Measurements from ENCODE around the gene INHBE. TPM values are rescaled to one million over a fixed set of nuclear protein-coding genes. Genes with fewer than 3 reads are reported as not detected.

Gene INHBE
- total RNA-seq, 2 experiments from 2014 or later, result not detected

DNA sequence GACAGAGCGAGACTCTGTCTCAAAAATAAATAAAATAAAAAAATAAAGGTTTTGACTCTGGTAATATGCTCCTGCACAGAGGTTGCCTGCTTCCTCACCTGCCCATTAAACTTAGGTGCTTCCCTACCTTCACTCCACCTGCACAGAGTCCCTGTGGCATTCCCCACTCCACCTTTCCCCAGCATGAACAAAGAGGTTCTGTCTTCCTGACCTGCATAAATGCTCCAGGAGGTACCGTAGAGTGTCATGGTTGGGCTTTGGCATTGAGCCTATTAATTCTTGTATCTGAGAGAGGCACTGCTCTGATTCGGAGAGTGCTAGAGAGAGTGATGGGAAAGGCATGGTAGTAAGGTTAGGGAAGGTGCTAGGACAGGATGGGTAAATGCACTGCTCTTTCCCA lies 18.3 kb downstream of the INHBE start:
- ChIA-PET POLR2A (no interaction called here), CTCF (interaction anchor here (2.4 to 4.2 kb wide), 2 partner anchors 11 to 15 kb away, joined by 5 to 35 read pairs; no protein-coding TSS in a partner anchor)
- peak overlapping the region; percentile 88 for H3K27ac Mint-ChIP-seq
- DNase-seq (no peak), ATAC-seq (ENCODE audit: poor library complexity) (no peak)
- H3K4me1 Mint-ChIP-seq (ENCODE audit: low read depth), result peaks cover 67% of the 10 kb centered on the region
- TF ChIP-seq, protein P1, sequence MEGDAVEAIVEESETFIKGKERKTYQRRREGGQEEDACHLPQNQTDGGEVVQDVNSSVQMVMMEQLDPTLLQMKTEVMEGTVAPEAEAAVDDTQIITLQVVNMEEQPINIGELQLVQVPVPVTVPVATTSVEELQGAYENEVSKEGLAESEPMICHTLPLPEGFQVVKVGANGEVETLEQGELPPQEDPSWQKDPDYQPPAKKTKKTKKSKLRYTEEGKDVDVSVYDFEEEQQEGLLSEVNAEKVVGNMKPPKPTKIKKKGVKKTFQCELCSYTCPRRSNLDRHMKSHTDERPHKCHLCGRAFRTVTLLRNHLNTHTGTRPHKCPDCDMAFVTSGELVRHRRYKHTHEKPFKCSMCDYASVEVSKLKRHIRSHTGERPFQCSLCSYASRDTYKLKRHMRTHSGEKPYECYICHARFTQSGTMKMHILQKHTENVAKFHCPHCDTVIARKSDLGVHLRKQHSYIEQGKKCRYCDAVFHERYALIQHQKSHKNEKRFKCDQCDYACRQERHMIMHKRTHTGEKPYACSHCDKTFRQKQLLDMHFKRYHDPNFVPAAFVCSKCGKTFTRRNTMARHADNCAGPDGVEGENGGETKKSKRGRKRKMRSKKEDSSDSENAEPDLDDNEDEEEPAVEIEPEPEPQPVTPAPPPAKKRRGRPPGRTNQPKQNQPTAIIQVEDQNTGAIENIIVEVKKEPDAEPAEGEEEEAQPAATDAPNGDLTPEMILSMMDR (IDR thresholded peaks at IDR 0.05), result no peak
- no peaks in the 10 kb centered on the region for H3K27me3 ChIP-seq (ENCODE audit: control insufficient read depth in 1 of 2, insufficient read depth in 2 of 2, low read length in 2 of 2)
- H3K27me3 Mint-ChIP-seq, result no peaks in the 10 kb centered on the region
- no peaks in the 10 kb centered on the region for H3K9me3 Mint-ChIP-seq
- H3K4me3 ChIP-seq (ENCODE audit: low read length), result no peak overlapping the region
- H3K9me3 ChIP-seq (ENCODE audit: control insufficient read depth in 1 of 2, insufficient read depth in 1 of 2, low read length in 2 of 2), result no peaks in the 10 kb centered on the region
- no peak overlapping the region for H3K27ac ChIP-seq (ENCODE audit: low read depth in 1 of 2, low read length in 2 of 2)
- H3K4me3 Mint-ChIP-seq, result peak overlapping the region; percentile 89
- H3K36me3 Mint-ChIP-seq (ENCODE audit: low read depth), result peaks cover 90% of the 10 kb centered on the region
- intact Hi-C loops (cut with DNase I, micrococcal nuclease), result no loop called here
- peaks cover 66% of the 10 kb centered on the region for H3K4me1 ChIP-seq (ENCODE audit: insufficient read depth, low read length)
- peaks cover 69% of the 10 kb centered on the region for H3K36me3 ChIP-seq (ENCODE audit: insufficient read depth, low read length)

DNA sequence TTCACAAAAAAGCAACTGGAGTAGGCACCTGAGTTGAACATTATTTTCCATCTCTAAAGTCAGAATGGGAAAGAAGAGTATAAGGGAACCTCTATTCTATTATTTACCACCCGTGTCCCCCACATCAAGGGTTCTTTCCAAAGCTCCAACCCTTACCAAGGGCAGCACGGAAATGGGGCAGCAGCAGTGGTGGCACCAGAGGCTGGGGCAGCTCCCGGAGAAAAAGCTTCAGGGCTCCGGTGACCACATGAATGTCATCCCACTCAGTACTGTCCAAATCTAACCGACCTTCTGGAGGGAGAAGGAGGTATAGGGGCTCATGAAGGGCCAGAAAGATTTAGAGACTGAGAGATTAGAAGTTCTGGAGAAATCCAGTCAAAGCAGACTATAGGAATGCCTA lies 18.8 kb downstream of the INHBE start:
- ChIA-PET POLR2A (no interaction called here), CTCF (interaction anchor here (2.4 to 4.2 kb wide), 2 partner anchors 12 to 15 kb away, joined by 5 to 35 read pairs; no protein-coding TSS in a partner anchor)
- intact Hi-C loops (cut with DNase I, micrococcal nuclease), result no loop called here
- Histone ChIP-seq H3K27me3 (ENCODE audit: control insufficient read depth in 1 of 2, insufficient read depth in 2 of 2, low read length in 2 of 2) (no peaks in the 10 kb centered on the region), H3K36me3 (ENCODE audit: insufficient read depth, low read length) (peaks cover 67% of the 10 kb centered on the region), H3K4me3 (ENCODE audit: low read length) (no peak overlapping the region), H3K9me3 (ENCODE audit: control insufficient read depth in 1 of 2, insufficient read depth in 1 of 2, low read length in 2 of 2) (no peaks in the 10 kb centered on the region), H3K4me1 (ENCODE audit: insufficient read depth, low read length) (peaks cover 71% of the 10 kb centered on the region), H3K27ac (ENCODE audit: low read depth in 1 of 2, low read length in 2 of 2) (no peak overlapping the region)
- H3K27ac Mint-ChIP-seq, result peak overlapping the region; percentile 88
- H3K27me3 Mint-ChIP-seq, result no peaks in the 10 kb centered on the region
- DNase-seq (no peak), ATAC-seq (ENCODE audit: poor library complexity) (no peak)
- peaks cover 71% of the 10 kb centered on the region for H3K4me1 Mint-ChIP-seq (ENCODE audit: low read depth)
- TF ChIP-seq, protein P1 (IDR thresholded peaks at IDR 0.05), result no peak
- peak overlapping the region; percentile 89 for H3K4me3 Mint-ChIP-seq
- H3K9me3 Mint-ChIP-seq, result no peaks in the 10 kb centered on the region
- peaks cover 90% of the 10 kb centered on the region for H3K36me3 Mint-ChIP-seq (ENCODE audit: low read depth)

- H3K9me3 Mint-ChIP-seq, result no peaks in the 10 kb centered on the region
Observed at GRCh38 chr12:57474430-57474829, 19.3 kb downstream of the INHBE start.

More at GRCh38 chr12:57474430-57474829, 19.3 kb downstream of the INHBE start:
- intact Hi-C loops (cut with DNase I, micrococcal nuclease), result no loop called here
- Mint-ChIP-seq H3K27me3 (no peaks in the 10 kb centered on the region), H3K27ac (peak overlapping the region; percentile 88), H3K4me1 (ENCODE audit: low read depth) (peaks cover 76% of the 10 kb centered on the region), H3K36me3 (ENCODE audit: low read depth) (peaks cover 84% of the 10 kb centered on the region), H3K4me3 (peak overlapping the region; percentile 89)
- ATAC-seq (ENCODE audit: poor library complexity) (no peak), DNase-seq (no peak)
- H3K4me1 ChIP-seq (ENCODE audit: insufficient read depth, low read length), result peaks cover 77% of the 10 kb centered on the region
- ChIA-PET POLR2A (interaction anchor here (1.0 kb wide), 1 partner anchor 16 kb away, joined by 4 read pairs; no protein-coding TSS in a partner anchor), CTCF (interaction anchor here (2.4 to 4.2 kb wide), 2 partner anchors 12 to 16 kb away, joined by 5 to 35 read pairs; no protein-coding TSS in a partner anchor)
- H3K27me3 ChIP-seq (ENCODE audit: control insufficient read depth in 1 of 2, insufficient read depth in 2 of 2, low read length in 2 of 2), result no peaks in the 10 kb centered on the region
- no peaks in the 10 kb centered on the region for H3K9me3 ChIP-seq (ENCODE audit: control insufficient read depth in 1 of 2, insufficient read depth in 1 of 2, low read length in 2 of 2)
- peaks cover 62% of the 10 kb centered on the region for H3K36me3 ChIP-seq (ENCODE audit: insufficient read depth, low read length)
- peak overlapping the region in 1 of 2 donors; percentile 8 for H3K27ac ChIP-seq (ENCODE audit: low read depth in 1 of 2, low read length in 2 of 2)
- TF ChIP-seq, protein P1 (IDR thresholded peaks at IDR 0.05), result no peak
- no peak overlapping the region for H3K4me3 ChIP-seq (ENCODE audit: low read length)

Measured in CD4-positive, alpha-beta T cell (primary cell).